ENCODE measurements around the gene ARRDC5.

ARRDC5 gene

DNA sequence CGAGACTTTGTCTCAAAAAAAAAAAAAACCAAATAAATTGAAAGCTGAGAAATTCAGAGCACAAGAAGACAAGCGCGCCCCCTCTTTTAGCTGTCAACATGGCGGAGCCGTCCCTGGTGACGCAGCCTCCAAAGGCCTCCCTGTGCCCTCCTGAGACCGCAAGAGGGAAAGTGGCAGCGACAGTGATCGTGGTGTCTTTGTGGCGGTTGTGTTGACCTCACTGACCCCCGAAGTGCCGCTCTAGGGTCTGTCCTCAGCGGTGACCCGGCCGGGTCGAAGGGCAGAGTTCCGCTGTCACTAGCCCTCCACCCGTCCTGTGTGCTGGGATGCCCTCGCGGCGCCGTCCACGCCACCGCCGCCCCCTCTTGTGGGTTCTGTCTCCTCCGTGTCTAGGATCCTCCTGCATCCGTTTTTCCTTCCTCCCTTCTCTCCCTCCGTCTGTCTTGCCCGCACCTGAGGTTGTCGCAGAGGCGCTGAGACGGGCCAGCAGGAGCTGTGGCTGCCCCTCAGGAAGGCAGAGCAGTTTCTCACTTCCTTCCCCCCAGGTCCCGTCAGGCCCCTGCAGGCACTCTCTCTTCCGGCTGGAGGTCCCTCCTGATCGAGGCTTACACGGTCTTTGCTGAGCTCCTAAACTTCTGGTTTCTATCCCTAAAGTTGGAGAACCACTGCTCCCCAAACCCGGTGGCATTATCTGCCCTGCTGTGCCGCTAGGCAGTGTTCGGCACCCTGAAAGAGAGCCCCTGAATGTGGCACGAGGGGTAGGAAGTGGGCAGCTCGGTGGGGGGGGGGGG is 13.8 kb upstream of the ARRDC5 start:
- in situ Hi-C loops (cut with MboI; ENCODE audit: low pct_unique_long_range_greater_than_20kb, low sequenced_read_pairs, unreplicated experiment), result loop anchor here (10.0 kb wide), 1 partner anchor 102 kb away; no protein-coding TSS in a partner anchor
- peak; percentile 71 for DNase-seq (ENCODE audit: low spot score)
- TF ChIP-seq, protein P1, sequence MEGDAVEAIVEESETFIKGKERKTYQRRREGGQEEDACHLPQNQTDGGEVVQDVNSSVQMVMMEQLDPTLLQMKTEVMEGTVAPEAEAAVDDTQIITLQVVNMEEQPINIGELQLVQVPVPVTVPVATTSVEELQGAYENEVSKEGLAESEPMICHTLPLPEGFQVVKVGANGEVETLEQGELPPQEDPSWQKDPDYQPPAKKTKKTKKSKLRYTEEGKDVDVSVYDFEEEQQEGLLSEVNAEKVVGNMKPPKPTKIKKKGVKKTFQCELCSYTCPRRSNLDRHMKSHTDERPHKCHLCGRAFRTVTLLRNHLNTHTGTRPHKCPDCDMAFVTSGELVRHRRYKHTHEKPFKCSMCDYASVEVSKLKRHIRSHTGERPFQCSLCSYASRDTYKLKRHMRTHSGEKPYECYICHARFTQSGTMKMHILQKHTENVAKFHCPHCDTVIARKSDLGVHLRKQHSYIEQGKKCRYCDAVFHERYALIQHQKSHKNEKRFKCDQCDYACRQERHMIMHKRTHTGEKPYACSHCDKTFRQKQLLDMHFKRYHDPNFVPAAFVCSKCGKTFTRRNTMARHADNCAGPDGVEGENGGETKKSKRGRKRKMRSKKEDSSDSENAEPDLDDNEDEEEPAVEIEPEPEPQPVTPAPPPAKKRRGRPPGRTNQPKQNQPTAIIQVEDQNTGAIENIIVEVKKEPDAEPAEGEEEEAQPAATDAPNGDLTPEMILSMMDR (IDR thresholded peaks at IDR 0.05; ENCODE audit: extremely low read depth, insufficient read depth, missing control alignments), result no peak

DNA sequence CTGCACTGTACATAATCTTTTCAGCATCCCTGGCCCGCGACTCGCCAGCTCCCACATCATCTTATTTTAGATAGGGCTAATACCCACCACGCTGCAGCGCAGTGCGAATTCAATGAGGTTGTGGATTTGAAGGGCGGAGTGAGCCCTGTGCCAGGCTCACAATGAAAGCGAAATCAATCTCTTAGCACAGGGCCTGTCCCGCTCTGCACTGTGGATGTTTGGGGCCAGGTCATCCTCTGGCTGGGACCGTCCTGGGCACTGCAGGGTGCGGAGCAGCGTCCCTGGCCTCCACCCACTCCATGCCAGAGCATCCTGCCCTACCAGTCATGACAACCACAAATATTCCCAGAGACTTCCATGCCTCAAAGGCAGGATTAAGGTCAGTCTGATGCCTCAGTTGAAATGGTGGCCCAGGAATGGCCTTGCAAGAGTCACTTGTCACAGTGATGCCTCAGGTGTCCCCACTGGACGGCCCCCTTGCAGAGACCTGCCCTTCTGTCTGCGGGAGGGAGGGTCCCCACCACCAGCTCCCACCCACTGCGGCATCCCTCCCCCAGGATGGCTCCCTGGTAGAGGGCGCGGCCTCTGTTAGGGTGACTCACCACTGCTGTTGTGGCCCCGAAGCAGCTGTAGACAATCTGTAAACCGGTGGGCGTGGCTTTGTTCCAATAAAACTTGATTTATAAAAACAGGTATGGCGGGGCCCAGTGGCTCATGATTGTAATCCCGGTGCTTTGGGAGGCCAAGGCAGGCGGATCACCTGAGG is 12.2 kb upstream of the ARRDC5 start:
- in situ Hi-C loops (cut with MboI; ENCODE audit: low pct_unique_long_range_greater_than_20kb, low sequenced_read_pairs, unreplicated experiment), result loop anchor here (10.0 kb wide), 1 partner anchor 100 kb away; no protein-coding TSS in a partner anchor
- TF ChIP-seq, protein P1 (IDR thresholded peaks at IDR 0.05; ENCODE audit: extremely low read depth, insufficient read depth, missing control alignments), result no peak
- peak; percentile 62 for DNase-seq (ENCODE audit: low spot score)

DNA sequence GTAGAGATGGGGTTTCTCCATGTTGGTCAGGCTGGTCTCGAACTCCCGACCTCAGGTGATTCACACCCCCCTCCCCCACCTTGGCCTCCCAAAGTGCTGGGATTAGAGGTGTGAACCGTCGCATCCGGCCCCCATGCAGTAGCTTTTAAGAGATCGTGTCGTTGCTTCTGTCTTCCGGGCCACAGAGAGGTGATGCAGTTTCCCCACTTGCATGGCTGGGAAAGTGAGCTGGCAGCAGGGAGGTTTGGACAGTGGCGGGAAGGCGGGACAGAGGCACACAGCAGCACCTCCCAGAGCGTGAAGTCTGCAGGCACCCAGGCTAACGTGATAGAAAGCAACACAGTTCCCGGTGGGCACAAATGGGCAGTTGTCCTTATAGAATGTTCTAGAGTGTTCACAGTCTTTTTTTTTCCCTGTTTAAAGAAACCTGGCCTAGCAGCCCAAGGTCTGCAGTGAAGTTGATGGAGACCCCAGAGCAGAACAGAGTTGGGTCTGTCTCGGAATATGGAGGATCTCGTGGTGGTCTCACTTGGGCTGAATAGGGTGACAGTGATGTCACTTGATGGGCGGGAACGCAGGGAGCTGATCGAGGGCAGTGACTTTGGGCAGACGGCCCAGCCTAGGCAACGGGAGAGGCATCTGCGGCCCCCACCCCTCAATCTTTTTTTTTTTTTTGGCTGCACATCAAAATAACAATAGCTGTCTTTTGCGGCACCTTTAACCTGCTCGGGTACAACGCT is 11.5 kb upstream of the ARRDC5 start:
- in situ Hi-C loops (cut with MboI; ENCODE audit: low pct_unique_long_range_greater_than_20kb, low sequenced_read_pairs, unreplicated experiment), result loop anchor here (10.0 kb wide), 1 partner anchor 99 kb away; no protein-coding TSS in a partner anchor
- TF ChIP-seq, protein P1 (IDR thresholded peaks at IDR 0.05; ENCODE audit: extremely low read depth, insufficient read depth, missing control alignments), result no peak
- DNase-seq (ENCODE audit: low spot score), result no peak

DNA sequence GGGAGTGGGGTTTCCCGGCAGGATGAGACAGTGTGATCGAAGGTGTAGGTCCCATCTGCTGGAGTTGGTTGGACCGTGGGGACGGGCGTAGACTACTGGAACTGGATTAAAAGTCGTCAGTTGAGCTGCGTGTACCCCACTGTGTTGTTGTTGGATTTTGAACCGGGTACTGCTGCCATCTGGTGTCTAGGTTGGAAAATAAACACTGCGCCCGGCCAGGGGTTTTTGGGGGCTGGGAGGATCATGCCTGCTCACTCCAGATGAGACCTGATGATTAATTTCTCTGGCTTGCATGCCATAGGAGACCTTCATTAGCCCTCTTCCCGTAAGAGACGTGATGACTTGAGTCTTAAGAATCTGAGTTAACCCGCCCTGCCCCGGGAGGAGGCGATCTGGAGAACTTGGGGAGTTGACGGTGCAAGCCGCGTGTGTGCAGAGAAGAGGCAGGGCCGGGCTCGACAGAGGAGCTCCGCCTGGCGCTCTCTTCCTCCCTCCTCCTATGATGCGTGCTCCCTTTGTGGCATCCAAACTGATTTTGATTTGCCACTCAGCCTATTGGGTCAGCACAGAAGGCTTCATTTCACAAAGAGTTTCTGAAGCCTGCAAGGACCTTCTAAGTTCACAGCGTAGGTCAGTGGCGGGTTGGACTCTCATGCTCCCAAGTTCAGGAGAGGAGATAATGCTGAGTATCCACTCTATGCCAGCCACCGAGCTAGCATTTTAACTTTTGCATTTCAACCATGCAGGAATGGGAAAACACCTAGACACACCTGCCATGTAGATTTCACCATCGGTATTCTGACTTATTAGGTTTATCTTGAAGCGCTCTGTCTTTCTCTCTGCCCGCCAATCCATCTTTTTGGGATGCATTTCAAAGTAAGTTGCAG is 9.3 kb upstream of the ARRDC5 start:
- in situ Hi-C loops (cut with MboI; ENCODE audit: low pct_unique_long_range_greater_than_20kb, low sequenced_read_pairs, unreplicated experiment), result loop anchor here (10.0 kb wide), 1 partner anchor 97 kb away; no protein-coding TSS in a partner anchor

DNA sequence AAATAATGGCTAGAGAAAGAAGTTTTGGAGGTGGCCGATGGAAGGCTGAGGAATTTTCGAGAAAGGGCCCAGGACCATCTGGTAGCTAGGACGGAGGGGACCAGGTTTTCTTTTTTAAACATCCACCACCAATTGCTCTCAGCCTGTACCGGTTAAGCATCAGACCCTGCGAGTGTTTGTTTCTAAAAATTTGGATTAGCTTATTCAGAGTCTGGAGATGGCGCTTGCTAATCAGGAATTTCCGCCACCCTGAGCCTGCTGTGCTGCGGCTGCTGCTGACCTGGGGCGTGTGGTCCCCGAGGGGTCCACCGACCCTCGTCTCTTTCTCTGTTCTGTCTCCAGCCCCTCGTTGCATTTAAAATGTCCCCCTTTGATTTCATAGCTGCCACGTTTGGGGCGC is 8.6 kb upstream of the ARRDC5 start:
- in situ Hi-C loops (cut with MboI; ENCODE audit: low pct_unique_long_range_greater_than_20kb, low sequenced_read_pairs, unreplicated experiment), result loop anchor here (10.0 kb wide), 1 partner anchor 97 kb away; no protein-coding TSS in a partner anchor
- TF ChIP-seq, protein P1 (IDR thresholded peaks at IDR 0.05; ENCODE audit: extremely low read depth, insufficient read depth, missing control alignments), result no peak
- no peak for DNase-seq (ENCODE audit: low spot score)

More for the DNA sequence above, 9.3 kb upstream of the ARRDC5 start:
- TF ChIP-seq, protein P1 (IDR thresholded peaks at IDR 0.05; ENCODE audit: extremely low read depth, insufficient read depth, missing control alignments), result peak; percentile 59
- peak; percentile 78 for DNase-seq (ENCODE audit: low spot score)
